ENCODE data around the gene CCDC85B. TPM values are rescaled to one million over a fixed set of nuclear protein-coding genes. Genes with fewer than 3 reads are reported as not detected.

CCDC85B gene
- polyA plus RNA-seq, 4 donors: 6.5 to 32.5 (median 13.3) TPM

DNA sequence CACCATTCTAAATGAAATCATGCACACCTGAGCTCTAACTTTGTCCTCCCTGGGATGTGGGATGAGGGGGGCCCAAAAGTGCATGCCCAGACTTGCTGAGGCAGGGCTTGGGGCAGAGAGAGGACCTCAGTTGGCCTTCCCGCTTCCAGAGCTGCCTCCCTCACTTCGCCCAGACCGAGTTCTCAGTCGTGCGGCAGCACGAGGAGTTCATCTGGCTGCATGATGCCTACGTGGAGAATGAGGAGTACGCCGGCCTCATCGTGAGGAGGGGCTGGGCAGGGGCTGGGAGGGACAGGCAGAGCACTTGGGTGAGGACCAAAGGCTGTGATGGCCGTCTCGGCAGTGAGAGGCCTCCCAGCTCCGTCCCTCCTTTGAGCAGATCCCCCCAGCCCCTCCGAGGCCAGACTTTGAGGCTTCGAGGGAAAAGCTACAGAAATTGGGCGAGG lies 40.7 kb upstream of the CCDC85B start:
- no peak overlapping the region for H3K4me3 ChIP-seq (ENCODE audit: low read depth in 1 of 3, low read length in 3 of 3)
- no peaks in the 10 kb centered on the region for H3K27me3 ChIP-seq (ENCODE audit: control insufficient read depth in 3 of 3, insufficient read depth in 3 of 3, low read length in 3 of 3)
- H3K9me3 ChIP-seq (ENCODE audit: control insufficient read depth in 2 of 2, insufficient read depth in 1 of 2, low read depth in 1 of 2, low read length in 1 of 2): peaks cover 0 to 9% of the 10 kb centered on the region in 2 donors
- 65 to 80% (median 79%) methylated on average over 16 of the region's 16 CpGs for WGBS, 3 donors
- DNase-seq (no peak), FAIRE-seq (no peak)
- peaks cover 6 to 53% (median 14%) of the 10 kb centered on the region in 3 donors for H3K36me3 ChIP-seq (ENCODE audit: control insufficient read depth in 3 of 3, insufficient read depth in 2 of 3, low read depth in 1 of 3, low read length in 3 of 3)
- peaks cover 0 to 52% (median 9%) of the 10 kb centered on the region in 3 donors for H3K4me1 ChIP-seq (ENCODE audit: control insufficient read depth in 3 of 3, insufficient read depth in 2 of 3, low read depth in 1 of 3, low read length in 2 of 3)
- H3K27ac ChIP-seq (ENCODE audit: low read depth in 1 of 3, low read length in 2 of 3): no peak overlapping the region

DNA sequence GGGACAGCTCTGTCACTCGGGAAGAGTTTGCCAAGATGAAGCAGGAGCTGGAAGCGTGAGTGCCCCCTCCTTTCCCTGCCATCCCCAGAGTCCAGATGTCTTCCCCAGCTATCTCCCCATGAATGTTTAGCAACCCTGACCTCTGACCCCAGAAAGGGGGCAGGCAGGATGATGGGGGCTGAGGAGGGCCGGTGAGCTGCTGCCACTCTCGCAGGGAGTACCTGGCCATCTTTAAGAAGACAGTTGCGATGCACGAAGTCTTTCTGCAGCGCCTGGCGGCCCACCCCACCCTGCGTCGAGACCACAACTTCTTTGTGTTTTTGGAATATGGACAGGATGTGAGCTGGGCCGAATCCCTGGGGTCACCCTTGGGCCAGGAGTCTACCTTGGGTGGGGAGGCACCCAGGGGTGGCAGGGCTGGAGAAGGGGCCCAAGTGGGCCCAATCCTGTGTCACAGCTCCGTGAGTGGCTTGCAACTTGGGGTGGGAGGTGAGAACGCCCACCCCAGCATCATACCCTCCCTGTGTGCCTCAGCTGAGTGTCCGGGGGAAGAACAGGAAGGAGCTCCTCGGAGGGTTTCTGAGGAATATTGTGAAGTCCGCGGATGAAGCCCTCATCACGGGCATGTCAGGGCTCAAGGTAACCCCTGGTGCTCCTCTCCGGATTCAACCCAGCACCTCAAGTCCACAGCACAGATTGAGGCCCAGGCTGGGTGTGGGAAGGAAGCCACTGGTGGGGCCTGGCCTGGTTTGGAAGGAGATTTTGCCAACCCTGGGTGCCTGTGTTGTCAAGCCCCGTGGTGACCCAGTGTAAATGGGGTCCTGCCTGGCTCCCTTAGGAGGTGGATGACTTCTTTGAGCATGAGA lies 40.0 kb upstream of the CCDC85B start:
- peaks cover 11 to 59% (median 20%) of the 10 kb centered on the region in 3 donors for H3K36me3 ChIP-seq (ENCODE audit: control insufficient read depth in 3 of 3, insufficient read depth in 2 of 3, low read depth in 1 of 3, low read length in 3 of 3)
- DNase-seq: peak in 1 of 2 donors; percentile 21
- no peak overlapping the region for H3K4me3 ChIP-seq (ENCODE audit: low read depth in 1 of 3, low read length in 3 of 3)
- WGBS, 3 donors: 79 to 85% (median 85%) methylated on average over 20 of the region's 20 CpGs
- H3K27ac ChIP-seq (ENCODE audit: low read depth in 1 of 3, low read length in 2 of 3): no peak overlapping the region
- H3K4me1 ChIP-seq (ENCODE audit: control insufficient read depth in 3 of 3, insufficient read depth in 2 of 3, low read depth in 1 of 3, low read length in 2 of 3): peaks cover 0 to 58% (median 9%) of the 10 kb centered on the region in 3 donors
- H3K27me3 ChIP-seq (ENCODE audit: control insufficient read depth in 3 of 3, insufficient read depth in 3 of 3, low read length in 3 of 3): no peaks in the 10 kb centered on the region
- no peak for FAIRE-seq
- H3K9me3 ChIP-seq (ENCODE audit: control insufficient read depth in 2 of 2, insufficient read depth in 1 of 2, low read depth in 1 of 2, low read length in 1 of 2): peaks cover 0 to 9% of the 10 kb centered on the region in 2 donors

- WGBS, 3 donors: 89 to 93% (median 89%) methylated on average over 14 of the region's 14 CpGs
These were observed 39.3 kb upstream of the CCDC85B start for GRCh38 chr11:65851083-65851579.

DNA sequence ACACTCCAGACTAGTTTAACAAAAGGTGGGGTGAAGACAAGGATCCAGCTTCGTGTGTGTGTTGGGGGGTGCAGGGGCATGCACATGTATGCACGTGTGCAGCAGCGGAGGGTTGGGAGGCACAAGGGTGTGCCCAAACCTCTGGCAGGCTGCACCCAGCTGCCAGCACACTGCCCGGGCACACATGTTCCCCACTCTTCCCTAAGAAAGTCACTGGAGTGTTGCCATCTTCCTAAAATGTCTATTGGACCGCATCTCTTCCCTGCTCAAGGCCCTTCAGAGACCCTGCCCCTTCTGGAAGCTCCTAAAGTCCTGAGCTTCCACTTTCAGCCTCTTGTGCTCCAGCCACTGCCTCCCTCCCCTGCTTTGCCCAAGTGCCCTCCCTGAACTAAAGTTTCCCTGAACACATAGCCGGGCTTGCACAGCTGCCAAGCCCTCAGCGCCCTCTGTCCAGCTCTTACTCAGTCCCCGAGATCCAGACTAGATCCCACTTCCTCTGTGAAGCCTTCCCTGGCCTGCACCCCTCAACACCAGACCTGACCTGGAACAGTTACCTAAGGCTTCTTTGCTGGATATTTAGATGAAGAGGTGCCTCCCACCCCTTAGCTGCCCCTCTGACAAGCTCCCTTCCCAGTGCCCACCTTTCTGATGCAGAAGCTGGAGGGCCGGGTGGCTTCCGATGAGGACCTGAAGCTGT lies 38.5 kb upstream of the CCDC85B start:
- Histone ChIP-seq H3K4me1 (ENCODE audit: control insufficient read depth in 3 of 3, insufficient read depth in 2 of 3, low read depth in 1 of 3, low read length in 2 of 3) (peaks cover 0 to 70% (median 9%) of the 10 kb centered on the region in 3 donors), H3K27me3 (ENCODE audit: control insufficient read depth in 3 of 3, insufficient read depth in 3 of 3, low read length in 3 of 3) (no peaks in the 10 kb centered on the region), H3K27ac (ENCODE audit: low read depth in 1 of 3, low read length in 2 of 3) (peak overlapping the region; percentile 8 to 95 (median 89)), H3K9me3 (ENCODE audit: control insufficient read depth in 2 of 2, insufficient read depth in 1 of 2, low read depth in 1 of 2, low read length in 1 of 2) (peaks cover 0 to 9% of the 10 kb centered on the region in 2 donors), H3K36me3 (ENCODE audit: control insufficient read depth in 3 of 3, insufficient read depth in 2 of 3, low read depth in 1 of 3, low read length in 3 of 3) (peaks cover 11 to 73% (median 28%) of the 10 kb centered on the region in 3 donors), H3K4me3 (ENCODE audit: low read depth in 1 of 3, low read length in 3 of 3) (peak overlapping the region in 1 of 3 donors; percentile 11)
- WGBS, 3 donors: 41 to 77% (median 51%) methylated on average over 10 of the region's 10 CpGs
- peak; percentile 11 to 34 for DNase-seq
- FAIRE-seq: no peak

More at GRCh38 chr11:65851083-65851579, 39.3 kb upstream of the CCDC85B start:
- no peaks in the 10 kb centered on the region for H3K27me3 ChIP-seq (ENCODE audit: control insufficient read depth in 3 of 3, insufficient read depth in 3 of 3, low read length in 3 of 3)
- peak overlapping the region in 2 of 3 donors; percentile 9 to 15 for H3K27ac ChIP-seq (ENCODE audit: low read depth in 1 of 3, low read length in 2 of 3)
- H3K9me3 ChIP-seq (ENCODE audit: control insufficient read depth in 2 of 2, insufficient read depth in 1 of 2, low read depth in 1 of 2, low read length in 1 of 2): peaks cover 0 to 9% of the 10 kb centered on the region in 2 donors
- H3K36me3 ChIP-seq (ENCODE audit: control insufficient read depth in 3 of 3, insufficient read depth in 2 of 3, low read depth in 1 of 3, low read length in 3 of 3): peaks cover 11 to 66% (median 27%) of the 10 kb centered on the region in 3 donors
- FAIRE-seq (no peak), DNase-seq (peak in 1 of 2 donors; percentile 47)
- H3K4me1 ChIP-seq (ENCODE audit: control insufficient read depth in 3 of 3, insufficient read depth in 2 of 3, low read depth in 1 of 3, low read length in 2 of 3): peaks cover 0 to 65% (median 9%) of the 10 kb centered on the region in 3 donors
- H3K4me3 ChIP-seq (ENCODE audit: low read depth in 1 of 3, low read length in 3 of 3): no peak overlapping the region

GRCh38 chr11:65852508-65853245 lies 37.8 kb upstream of the CCDC85B start:
- peak overlapping the region; percentile 89 to 95 (median 93) for H3K27ac ChIP-seq (ENCODE audit: low read depth in 1 of 3, low read length in 2 of 3)
- 47 to 84% (median 51%) methylated on average over 31 to 33 of the region's 33 CpGs for WGBS, 3 donors
- peaks cover 0 to 70% (median 9%) of the 10 kb centered on the region in 3 donors for H3K4me1 ChIP-seq (ENCODE audit: control insufficient read depth in 3 of 3, insufficient read depth in 2 of 3, low read depth in 1 of 3, low read length in 2 of 3)
- DNase-seq (peak in 1 of 2 donors; percentile 33), FAIRE-seq (no peak)
- H3K36me3 ChIP-seq (ENCODE audit: control insufficient read depth in 3 of 3, insufficient read depth in 2 of 3, low read depth in 1 of 3, low read length in 3 of 3): peaks cover 11 to 75% (median 28%) of the 10 kb centered on the region in 3 donors
- H3K4me3 ChIP-seq (ENCODE audit: low read depth in 1 of 3, low read length in 3 of 3): peak overlapping the region in 1 of 3 donors; percentile 11
- H3K9me3 ChIP-seq (ENCODE audit: control insufficient read depth in 2 of 2, insufficient read depth in 1 of 2, low read depth in 1 of 2, low read length in 1 of 2): peaks cover 0 to 9% of the 10 kb centered on the region in 2 donors
- no peaks in the 10 kb centered on the region for H3K27me3 ChIP-seq (ENCODE audit: control insufficient read depth in 3 of 3, insufficient read depth in 3 of 3, low read length in 3 of 3)

GRCh38 chr11:65853246-65853979 lies 37.1 kb upstream of the CCDC85B start:
- FAIRE-seq (no peak), DNase-seq (peak; percentile 25 to 57)
- peaks cover 0 to 71% (median 9%) of the 10 kb centered on the region in 3 donors for H3K4me1 ChIP-seq (ENCODE audit: control insufficient read depth in 3 of 3, insufficient read depth in 2 of 3, low read depth in 1 of 3, low read length in 2 of 3)
- peaks cover 0 to 9% of the 10 kb centered on the region in 2 donors for H3K9me3 ChIP-seq (ENCODE audit: control insufficient read depth in 2 of 2, insufficient read depth in 1 of 2, low read depth in 1 of 2, low read length in 1 of 2)
- H3K36me3 ChIP-seq (ENCODE audit: control insufficient read depth in 3 of 3, insufficient read depth in 2 of 3, low read depth in 1 of 3, low read length in 3 of 3): peaks cover 11 to 75% (median 28%) of the 10 kb centered on the region in 3 donors
- WGBS, 3 donors: 30 to 66% (median 33%) methylated on average over 6 of the region's 6 CpGs
- peak overlapping the region in 1 of 3 donors; percentile 3 for H3K4me3 ChIP-seq (ENCODE audit: low read depth in 1 of 3, low read length in 3 of 3)
- no peaks in the 10 kb centered on the region for H3K27me3 ChIP-seq (ENCODE audit: control insufficient read depth in 3 of 3, insufficient read depth in 3 of 3, low read length in 3 of 3)
- H3K27ac ChIP-seq (ENCODE audit: low read depth in 1 of 3, low read length in 2 of 3): peak overlapping the region; percentile 89 to 95 (median 93)

GRCh38 chr11:65854161-65854592 lies 36.3 kb upstream of the CCDC85B start:
- Histone ChIP-seq H3K27me3 (ENCODE audit: control insufficient read depth in 3 of 3, insufficient read depth in 3 of 3, low read length in 3 of 3) (no peaks in the 10 kb centered on the region), H3K27ac (ENCODE audit: low read depth in 1 of 3, low read length in 2 of 3) (peak overlapping the region; percentile 95 to 98 (median 97))

More at GRCh38 chr11:65854161-65854592, 36.3 kb upstream of the CCDC85B start:
- DNase-seq: peak; percentile 94 to 99
- no peak for FAIRE-seq
- Histone ChIP-seq H3K4me3 (ENCODE audit: low read depth in 1 of 3, low read length in 3 of 3) (peak overlapping the region in 1 of 3 donors; percentile 64), H3K36me3 (ENCODE audit: control insufficient read depth in 3 of 3, insufficient read depth in 2 of 3, low read depth in 1 of 3, low read length in 3 of 3) (peaks cover 11 to 75% (median 28%) of the 10 kb centered on the region in 3 donors), H3K4me1 (ENCODE audit: control insufficient read depth in 3 of 3, insufficient read depth in 2 of 3, low read depth in 1 of 3, low read length in 2 of 3) (peaks cover 0 to 77% (median 9%) of the 10 kb centered on the region in 3 donors), H3K9me3 (ENCODE audit: control insufficient read depth in 2 of 2, insufficient read depth in 1 of 2, low read depth in 1 of 2, low read length in 1 of 2) (peaks cover 0 to 9% of the 10 kb centered on the region in 2 donors)
- 25 to 72% (median 45%) methylated on average over 4 of the region's 4 CpGs for WGBS, 3 donors
